Sigmoid colon (tissue), 7 donors: Measurements from ENCODE around the gene MET. TPM values are rescaled to one million over a fixed set of nuclear protein-coding genes. Genes with fewer than 3 reads are reported as not detected.

ENCODE experiments used
- DNase-seq: peaks from one replicate; pipeline ENCODE4 v3.0.0-alpha.2; 2019
- H3K27ac ChIP-seq, 4 donors: fragments of 200-600 bp; sonication (generic); one replicate each; pipeline ENCODE4 v1.5.1; 2016 to 2019; ENCODE audit warnings: mild to moderate bottlenecking in 1 of 4
- H3K27me3 ChIP-seq, 3 donors: fragments of 200-600 bp; sonication (generic); one replicate each; pipeline ENCODE4 v1.5.1; 2019; ENCODE audit warnings: mild to moderate bottlenecking in 1 of 3
- H3K36me3 ChIP-seq, 4 donors: fragments of 200-600 bp; sonication (generic); one replicate each; pipeline ENCODE4 v1.5.1; 2016 to 2019
- H3K4me1 ChIP-seq, 4 donors: fragments of 200-600 bp; sonication (generic); one replicate each; pipeline ENCODE4 v1.5.1; 2017 to 2019
- H3K4me3 ChIP-seq, 4 donors: fragments of 200-600 bp; sonication (generic); one replicate each; pipeline ENCODE4 v1.5.1; 2017 to 2019; ENCODE audit warnings: mild to moderate bottlenecking in 2 of 4, moderate library complexity in 1 of 4
- H3K9me3 ChIP-seq, 4 donors: fragments of 200-600 bp in 3 of 4; sonication (generic) in 3 of 4; one replicate each; pipeline versions ENCODE4 v1.5.1 to v1.6.1; 2013 to 2019
- CTCF ChIP-seq, 4 experiments: fragments of 450-650 bp in 3 of 4; fragments of 200-600 bp in 1 of 4; IDR thresholded peaks; one replicate each; pipeline ENCODE4 v1.5.1; 2016 to 2019; ENCODE audit warnings: antibody characterized with exemption in 4 of 4, mild to moderate bottlenecking in 3 of 4, moderate library complexity in 2 of 4
- EP300 ChIP-seq, 4 donors: sonication (generic); formaldehyde crosslinking; IDR thresholded peaks; one replicate each; pipeline ENCODE4 v1.6.1; 2017; ENCODE audit warnings: antibody characterized with exemption in 4 of 4
- POLR2A ChIP-seq, 2 donors: fragments of 450-650 bp; IDR thresholded peaks; one replicate each; pipeline ENCODE4 v1.6.1; 2016; ENCODE audit warnings: antibody characterized with exemption in 2 of 2, mild to moderate bottlenecking in 2 of 2, moderate library complexity in 2 of 2
- POLR2AphosphoS5 ChIP-seq, 4 donors: sonication (generic); formaldehyde crosslinking; IDR thresholded peaks; one replicate each; pipeline ENCODE4 v1.6.1; 2017; ENCODE audit warnings: antibody characterized with exemption in 4 of 4
- WGBS, 2 donors: extraction: QIAGEN DNeasy Blood & Tissue Kit; methylation state at CpG; one replicate each; pipeline ENCODE4 v1.1.7; 2013; 5-methylcytosine and 5-hydroxymethylcytosine counted together
- intact Hi-C: fragments of 100-400 bp; cut with DNase I; formaldehyde crosslinking; loops from one replicate; pipeline ENCODE4 v1.15.1; 2023
- polyA plus RNA-seq, 3 donors: library from polyadenylated mRNA; stranded (reverse); fragments of 200-250 nt; gene quantifications; one replicate each; pipeline ENCODE4 v1.2.3, GENCODE V29; 2013
- total RNA-seq, 4 donors: library from RNA; depleted of rRNA; stranded (reverse); fragments of >200 nt; gene quantifications; one replicate each; pipeline ENCODE4 v1.1.0, GENCODE V29; 2016
- donor health status: healthy with polysubstance abuse.
- donor health status: Bipolar disorder and iron deficiency.
- donor health status: healthy.

The MET gene
- total and polyA plus RNA-seq, 7 donors = 1.2 to 21.6 (median 15.9) TPM

GRCh38 chr7:116792813-116793212 lies 120.8 kb downstream of the MET start:
- no peaks in the 10 kb centered on the region for H3K27me3 ChIP-seq
- DNase-seq = no peak
- H3K9me3 ChIP-seq = no peaks in the 10 kb centered on the region
- intact Hi-C loops = no loop called here
- 96 to 97% methylated on average over 4 of the region's 4 CpGs for WGBS, 2 donors
- TF ChIP-seq POLR2A (IDR thresholded peaks at IDR 0.05) = no peak
- no peak for TF ChIP-seq CTCF (IDR thresholded peaks at IDR 0.05)
- no peak for TF ChIP-seq POLR2AphosphoS5 (IDR thresholded peaks at IDR 0.05)
- TF ChIP-seq EP300 (IDR thresholded peaks at IDR 0.05) = no peak
- peaks cover 0 to under 1% (median 0%) of the 10 kb centered on the region in 4 donors for H3K4me1 ChIP-seq
- H3K4me3 ChIP-seq = no peak overlapping the region
- H3K36me3 ChIP-seq = no peaks in the 10 kb centered on the region
- H3K27ac ChIP-seq = no peak overlapping the region

GRCh38 chr7:116793795-116794340 lies 121.9 kb downstream of the MET start:
- no peak overlapping the region for H3K27ac ChIP-seq
- intact Hi-C loops = no loop called here
- TF ChIP-seq POLR2A (IDR thresholded peaks at IDR 0.05) = no peak
- TF ChIP-seq POLR2AphosphoS5 (IDR thresholded peaks at IDR 0.05) = no peak
- TF ChIP-seq EP300 (IDR thresholded peaks at IDR 0.05) = no peak
- no peak for TF ChIP-seq CTCF (IDR thresholded peaks at IDR 0.05)

GRCh38 chr7:116796471-116796870 lies 124.5 kb downstream of the MET start:
- DNase-seq = no peak
- peaks cover 0 to 15% (median 4%) of the 10 kb centered on the region in 4 donors for H3K4me1 ChIP-seq
- no peak overlapping the region for H3K27ac ChIP-seq
- no peaks in the 10 kb centered on the region for H3K27me3 ChIP-seq
- H3K4me3 ChIP-seq = no peak overlapping the region
- H3K9me3 ChIP-seq = no peaks in the 10 kb centered on the region
- intact Hi-C loops = no loop called here
- WGBS, 2 donors = 95 to 96% methylated on average over 5 of the region's 5 CpGs
- H3K36me3 ChIP-seq = no peaks in the 10 kb centered on the region
- no peak for TF ChIP-seq CTCF (IDR thresholded peaks at IDR 0.05)

More at GRCh38 chr7:116793795-116794340, 121.9 kb downstream of the MET start:
- WGBS, 2 donors = 20 to 73% methylated on average over 5 of the region's 5 CpGs
- DNase-seq = no peak
- Histone ChIP-seq H3K4me3 (no peak overlapping the region), H3K27me3 (no peaks in the 10 kb centered on the region), H3K9me3 (no peaks in the 10 kb centered on the region), H3K4me1 (peaks cover 0 to 8% (median 0%) of the 10 kb centered on the region in 4 donors), H3K36me3 (no peaks in the 10 kb centered on the region)

GRCh38 chr7:116797612-116798011 lies 125.6 kb downstream of the MET start:
- Histone ChIP-seq H3K27me3 (no peaks in the 10 kb centered on the region), H3K4me3 (no peak overlapping the region), H3K4me1 (peaks cover 0 to 27% (median 11%) of the 10 kb centered on the region in 4 donors), H3K27ac (no peak overlapping the region), H3K36me3 (no peaks in the 10 kb centered on the region), H3K9me3 (no peaks in the 10 kb centered on the region)
- TF ChIP-seq EP300 (IDR thresholded peaks at IDR 0.05) (no peak), POLR2A (IDR thresholded peaks at IDR 0.05) (no peak), POLR2AphosphoS5 (IDR thresholded peaks at IDR 0.05) (no peak), CTCF (IDR thresholded peaks at IDR 0.05) (no peak)
- 22 to 65% methylated on average over 2 of the region's 2 CpGs for WGBS, 2 donors
- intact Hi-C loops = no loop called here
- no peak for DNase-seq

GRCh38 chr7:116798232-116798631 lies 126.2 kb downstream of the MET start:
- intact Hi-C loops = no loop called here
- WGBS, 2 donors = 22 to 64% methylated on average over 3 of the region's 3 CpGs

More at GRCh38 chr7:116798232-116798631, 126.2 kb downstream of the MET start:
- Histone ChIP-seq H3K4me1 (peaks cover 0 to 33% (median 17%) of the 10 kb centered on the region in 4 donors), H3K36me3 (no peaks in the 10 kb centered on the region), H3K27ac (no peak overlapping the region), H3K4me3 (no peak overlapping the region), H3K9me3 (no peaks in the 10 kb centered on the region), H3K27me3 (no peaks in the 10 kb centered on the region)
- DNase-seq = no peak
- TF ChIP-seq EP300 (IDR thresholded peaks at IDR 0.05) (no peak), CTCF (IDR thresholded peaks at IDR 0.05) (no peak)
